SU-DHL-6 (cell line): Measurements from ENCODE around the gene TET3.

Source experiments
- H2AFZ ChIP-seq: fragments of 200-600 bp; sonication (generic); 2 replicates; pipeline ENCODE4 v1.6.1; 2014; ENCODE audit warnings: low read depth, mild to moderate bottlenecking, moderate library complexity, mixed read lengths, antibody characterized with exemption, low read length; ENCODE audit not compliant: severe bottlenecking
- H3F3A ChIP-seq: fragments of 200-600 bp; shearing (Covaris generic); 2 replicates; pipeline ENCODE4 v1.6.0; 2016; ENCODE audit warnings: antibody characterized with exemption, mild to moderate bottlenecking; ENCODE audit not compliant: insufficient read depth
- H3K27ac ChIP-seq: fragments of 200-600 bp; sonication (generic); 2 replicates; pipeline ENCODE4 v1.5.1; 2016; ENCODE audit warnings: low read depth, mild to moderate bottlenecking, low read length, moderate library complexity, mixed read lengths
- H3K27me3 ChIP-seq: fragments of 200-600 bp; sonication (generic), shearing (Covaris generic); 2 replicates; pipeline ENCODE4 v1.6.0; 2014; ENCODE audit warnings: mild to moderate bottlenecking, low read length
- H3K36me3 ChIP-seq: fragments of 200-600 bp; sonication (generic); 2 replicates; pipeline ENCODE4 v1.6.1; 2014; ENCODE audit warnings: mild to moderate bottlenecking, low read length, mixed read lengths
- H3K4me2 ChIP-seq: fragments of 300-600, 200-600 bp; shearing (Covaris generic), sonication (generic); 2 replicates; pipeline ENCODE4 v1.6.0; 2014; ENCODE audit warnings: low read length, low read depth, mild to moderate bottlenecking; ENCODE audit not compliant: poor library complexity, severe bottlenecking
- H3K4me3 ChIP-seq: fragments of 200-600 bp; sonication (generic); 2 replicates; pipeline ENCODE4 v1.5.1; 2014; ENCODE audit warnings: antibody characterized with exemption, low read length, mild to moderate bottlenecking, mixed read lengths; ENCODE audit not compliant: insufficient read depth, poor library complexity, severe bottlenecking
- H3K79me2 ChIP-seq: fragments of 200-600 bp; sonication (generic); 2 replicates; pipeline ENCODE4 v1.6.1; 2014; ENCODE audit warnings: mild to moderate bottlenecking, low read length, moderate library complexity; ENCODE audit not compliant: insufficient read depth
- H3K9ac ChIP-seq: fragments of 200-600 bp; sonication (generic); 2 replicates; pipeline ENCODE4 v1.7.0; 2014; ENCODE audit warnings: mild to moderate bottlenecking, low read length
- H3K9me2 ChIP-seq: fragments of 200-600 bp; sonication (generic); replicated peaks from 2 replicates; pipeline ENCODE4 v1.6.1; 2014; ENCODE audit warnings: low read length; ENCODE audit not compliant: insufficient read depth
- H3K9me3 ChIP-seq: fragments of 200-600 bp; sonication (generic); 2 replicates; pipeline ENCODE4 v1.6.1; 2014; ENCODE audit warnings: low read length, mixed read lengths; ENCODE audit not compliant: insufficient read depth
- H4K20me1 ChIP-seq: fragments of 200-600 bp; sonication (generic); 2 replicates; pipeline ENCODE4 v1.6.1; 2014; ENCODE audit warnings: low read depth, mild to moderate bottlenecking, antibody characterized with exemption, low read length, moderate library complexity, mixed read lengths
- EZH2phosphoT487 ChIP-seq: fragments of 200-600 bp; sonication (generic), shearing (Covaris generic); conservative IDR thresholded peaks from 2 replicates; pipeline ENCODE4 v1.6.1; 2018; ENCODE audit warnings: mild to moderate bottlenecking, antibody characterized with exemption, low read length, moderate library complexity, mixed read lengths
- TF ChIP-seq, protein P1 (sequence below): fragments of 200-600 bp; sonication (generic); IDR thresholded peaks from one replicate; pipeline ENCODE4 v1.5.1; 2017; ENCODE audit warnings: antibody characterized with exemption, mild to moderate bottlenecking, low read length, moderate library complexity; ENCODE audit not compliant: insufficient read depth, poor library complexity, severe bottlenecking

The TET3 gene

DNA sequence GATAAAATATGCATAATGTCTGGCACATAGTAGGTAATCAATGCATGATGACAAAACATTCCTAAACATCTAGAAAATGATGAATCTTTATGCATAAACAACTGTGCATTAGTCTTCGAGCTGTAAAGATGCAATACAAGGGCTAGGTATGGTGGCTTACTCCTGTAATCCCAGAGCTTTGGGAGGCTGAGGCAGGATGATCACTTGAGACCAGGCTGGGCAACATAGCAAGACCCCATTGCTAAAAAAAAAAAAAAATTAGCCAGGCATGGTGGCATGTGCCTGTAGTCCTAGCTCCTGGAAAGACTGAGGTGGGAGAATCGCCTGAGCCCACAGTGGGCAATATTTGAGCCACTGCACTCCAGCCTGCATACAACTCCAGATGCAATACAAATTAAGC, 5.3 kb downstream of the TET3 start:
- no peaks in the 10 kb centered on the region for H3K9me3 ChIP-seq
- no peak overlapping the region for H3K4me3 ChIP-seq
- no peak overlapping the region for H3K27ac ChIP-seq
- no peaks in the 10 kb centered on the region for H3K9me2 ChIP-seq
- 0 out of 2 replicates have a peak, but pooled peaks cover 4% of the 10 kb centered on the region for H3F3A ChIP-seq
- no peak overlapping the region for H3K9ac ChIP-seq
- no peak overlapping the region for H3K4me2 ChIP-seq
- H2AFZ ChIP-seq: no peak overlapping the region
- H4K20me1 ChIP-seq: peaks cover 10% of the 10 kb centered on the region; the same call in 1 of the 2 replicates
- H3K79me2 ChIP-seq: peaks cover 94% of the 10 kb centered on the region
- no peaks in the 10 kb centered on the region for H3K36me3 ChIP-seq
- TF ChIP-seq EZH2phosphoT487: no peak
- TF ChIP-seq, protein P1, sequence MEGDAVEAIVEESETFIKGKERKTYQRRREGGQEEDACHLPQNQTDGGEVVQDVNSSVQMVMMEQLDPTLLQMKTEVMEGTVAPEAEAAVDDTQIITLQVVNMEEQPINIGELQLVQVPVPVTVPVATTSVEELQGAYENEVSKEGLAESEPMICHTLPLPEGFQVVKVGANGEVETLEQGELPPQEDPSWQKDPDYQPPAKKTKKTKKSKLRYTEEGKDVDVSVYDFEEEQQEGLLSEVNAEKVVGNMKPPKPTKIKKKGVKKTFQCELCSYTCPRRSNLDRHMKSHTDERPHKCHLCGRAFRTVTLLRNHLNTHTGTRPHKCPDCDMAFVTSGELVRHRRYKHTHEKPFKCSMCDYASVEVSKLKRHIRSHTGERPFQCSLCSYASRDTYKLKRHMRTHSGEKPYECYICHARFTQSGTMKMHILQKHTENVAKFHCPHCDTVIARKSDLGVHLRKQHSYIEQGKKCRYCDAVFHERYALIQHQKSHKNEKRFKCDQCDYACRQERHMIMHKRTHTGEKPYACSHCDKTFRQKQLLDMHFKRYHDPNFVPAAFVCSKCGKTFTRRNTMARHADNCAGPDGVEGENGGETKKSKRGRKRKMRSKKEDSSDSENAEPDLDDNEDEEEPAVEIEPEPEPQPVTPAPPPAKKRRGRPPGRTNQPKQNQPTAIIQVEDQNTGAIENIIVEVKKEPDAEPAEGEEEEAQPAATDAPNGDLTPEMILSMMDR: no peak
- H3K27me3 ChIP-seq: no peaks in the 10 kb centered on the region

DNA sequence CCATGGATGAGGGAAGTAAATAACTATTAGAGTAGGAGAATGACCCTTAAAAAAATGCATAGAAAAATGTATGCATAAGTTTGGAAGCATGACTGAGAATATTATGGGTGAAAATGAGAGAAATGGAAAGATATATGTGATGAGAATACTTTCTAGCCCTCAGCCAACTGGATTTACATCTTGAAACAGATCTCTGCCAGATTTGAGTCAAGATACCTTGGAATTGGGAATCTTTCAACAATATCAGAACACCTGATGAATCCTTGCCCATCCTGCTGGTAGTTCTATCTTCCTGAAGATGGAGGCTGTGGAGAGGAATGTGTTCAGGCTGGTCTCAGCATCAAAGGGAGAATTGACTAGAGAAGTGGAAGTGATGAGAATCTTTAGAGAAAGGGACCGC, 5.8 kb downstream of the TET3 start:
- Histone ChIP-seq H3K4me2 (no peak overlapping the region), H3K36me3 (no peaks in the 10 kb centered on the region), H2AFZ (no peak overlapping the region), H3K9ac (no peak overlapping the region), H3F3A (0 out of 2 replicates have a peak, but pooled peaks cover 4% of the 10 kb centered on the region), H3K27me3 (no peaks in the 10 kb centered on the region), H3K4me3 (no peak overlapping the region), H4K20me1 (peaks cover 10% of the 10 kb centered on the region; the same call in 1 of the 2 replicates), H3K9me3 (no peaks in the 10 kb centered on the region), H3K27ac (no peak overlapping the region), H3K9me2 (no peaks in the 10 kb centered on the region), H3K79me2 (peaks cover 99% of the 10 kb centered on the region)
- TF ChIP-seq EZH2phosphoT487: no peak
- TF ChIP-seq, protein P1: no peak

DNA sequence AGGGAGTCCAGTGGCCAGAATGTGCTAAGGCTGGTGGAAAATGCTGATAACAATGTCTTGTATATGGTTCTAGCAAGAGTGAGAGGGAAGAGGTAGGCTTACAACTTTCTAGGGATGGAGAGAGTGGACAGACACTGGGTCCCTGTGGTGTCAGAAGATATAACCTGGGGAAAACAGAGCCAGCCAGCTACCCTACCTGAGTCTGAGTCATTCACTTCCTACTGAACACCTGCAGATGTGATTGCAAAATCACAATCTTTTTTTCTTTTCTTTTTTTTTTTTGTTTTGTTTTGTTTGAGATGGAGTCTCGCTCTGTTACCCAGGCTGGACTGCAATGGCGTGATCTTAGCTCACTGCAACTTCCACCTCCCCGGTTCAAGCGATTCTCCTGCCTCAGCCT, 7.3 kb downstream of the TET3 start:
- Histone ChIP-seq H3F3A (no peaks in the 10 kb centered on the region), H3K27me3 (no peaks in the 10 kb centered on the region), H2AFZ (no peak overlapping the region), H4K20me1 (peaks cover 10% of the 10 kb centered on the region; the same call in 1 of the 2 replicates), H3K36me3 (no peaks in the 10 kb centered on the region), H3K4me2 (no peak overlapping the region), H3K4me3 (no peak overlapping the region), H3K9me2 (no peaks in the 10 kb centered on the region), H3K27ac (no peak overlapping the region), H3K9me3 (no peaks in the 10 kb centered on the region), H3K79me2 (peaks cover 99% of the 10 kb centered on the region), H3K9ac (no peak overlapping the region)
- no peak for TF ChIP-seq EZH2phosphoT487

DNA sequence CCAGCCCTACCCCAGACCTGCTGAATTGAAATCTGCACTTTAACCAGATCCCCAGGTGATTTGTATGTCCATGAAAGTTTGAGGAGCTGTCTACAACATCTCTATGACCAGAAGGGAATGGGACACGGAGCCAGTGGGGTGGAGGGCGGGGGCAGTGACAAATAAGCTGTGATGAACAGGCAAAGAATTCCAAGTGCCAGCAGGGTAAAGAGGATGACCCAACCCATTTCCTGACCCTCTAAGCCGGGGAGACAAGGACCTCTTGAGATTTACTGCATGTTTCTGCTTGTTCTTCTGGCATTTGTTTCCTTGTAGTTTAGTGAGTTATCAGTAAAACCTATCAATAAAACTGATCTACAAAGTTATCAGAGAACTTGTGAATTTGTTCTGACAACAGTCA, 8.7 kb downstream of the TET3 start:
- Histone ChIP-seq H3K27ac (no peak overlapping the region), H3K79me2 (peaks cover 99% of the 10 kb centered on the region), H3K9me3 (no peaks in the 10 kb centered on the region), H3K36me3 (no peaks in the 10 kb centered on the region), H3F3A (no peaks in the 10 kb centered on the region), H3K4me2 (no peak overlapping the region), H4K20me1 (peaks cover 10% of the 10 kb centered on the region; the same call in 1 of the 2 replicates), H3K9ac (no peak overlapping the region), H3K27me3 (no peaks in the 10 kb centered on the region), H3K4me3 (no peak overlapping the region), H3K9me2 (no peaks in the 10 kb centered on the region), H2AFZ (no peak overlapping the region)
- TF ChIP-seq, protein P1: no peak
- no peak for TF ChIP-seq EZH2phosphoT487
